Natural killer cell treated with Interleukin-12 subunit alpha and Interleukin-12 subunit beta and Interleukin-15 and Interleukin-18, amount 100 ng/mL, for 72 hours (primary cell): Measurements from ENCODE around the gene ZC3H18. TPM values are rescaled to one million over a fixed set of nuclear protein-coding genes. Genes with fewer than 3 reads are reported as not detected.
"Not testable (repeated sequence)": the region's sequence is repeated elsewhere in the genome, so short reads cannot be mapped to it uniquely, and the experiment has no call there.

ENCODE experiments used
- ATAC-seq, 2 donors: fragments of 150-1000 bp; cut with Tn5 transposase in 1 of 2; sonication (Bioruptor Pico), chemical (Tn5 transposase) in 1 of 2; 2 replicates each; pipeline ENCODE4 v1.10.0; 2021
- DNase-seq: peaks from one replicate; pipeline ENCODE4 v3.0.0; 2022; ENCODE audit warnings: low spot score
- H3K27ac Mint-ChIP-seq, 2 donors: 1 replicate in 1 of 2; 2 replicates in 1 of 2; pipeline ENCODE4 v1.8.0; 2022; ENCODE audit warnings: mixed read lengths in 2 of 2, mild to moderate bottlenecking in 1 of 2, moderate library complexity in 1 of 2
- H3K27me3 Mint-ChIP-seq, 2 donors: 1 replicate in 1 of 2; 2 replicates in 1 of 2; pipeline ENCODE4 v1.8.0; 2022; ENCODE audit warnings: mixed read lengths in 2 of 2
- H3K36me3 Mint-ChIP-seq: one replicate; pipeline ENCODE4 v1.8.0; 2022; ENCODE audit warnings: mixed read lengths
- H3K4me1 Mint-ChIP-seq, 2 donors: 1 replicate in 1 of 2; 2 replicates in 1 of 2; pipeline ENCODE4 v1.8.0; 2022; ENCODE audit warnings: low read depth in 2 of 2, mixed read lengths in 2 of 2, mild to moderate bottlenecking in 1 of 2
- H3K4me3 Mint-ChIP-seq: one replicate; pipeline ENCODE4 v1.8.0; 2022; ENCODE audit warnings: mixed read lengths
- H3K9me3 Mint-ChIP-seq: 2 replicates; pipeline ENCODE4 v1.8.0; 2022; ENCODE audit warnings: mixed read lengths
- total RNA-seq, 2 donors: library from RNA; stranded (reverse); gene quantifications; one replicate each; pipeline ENCODE4 v1.2.3, GENCODE V29; 2022

The ZC3H18 gene
- total RNA-seq, 2 donors from 2014 or later = 85.0 to 148 TPM

DNA sequence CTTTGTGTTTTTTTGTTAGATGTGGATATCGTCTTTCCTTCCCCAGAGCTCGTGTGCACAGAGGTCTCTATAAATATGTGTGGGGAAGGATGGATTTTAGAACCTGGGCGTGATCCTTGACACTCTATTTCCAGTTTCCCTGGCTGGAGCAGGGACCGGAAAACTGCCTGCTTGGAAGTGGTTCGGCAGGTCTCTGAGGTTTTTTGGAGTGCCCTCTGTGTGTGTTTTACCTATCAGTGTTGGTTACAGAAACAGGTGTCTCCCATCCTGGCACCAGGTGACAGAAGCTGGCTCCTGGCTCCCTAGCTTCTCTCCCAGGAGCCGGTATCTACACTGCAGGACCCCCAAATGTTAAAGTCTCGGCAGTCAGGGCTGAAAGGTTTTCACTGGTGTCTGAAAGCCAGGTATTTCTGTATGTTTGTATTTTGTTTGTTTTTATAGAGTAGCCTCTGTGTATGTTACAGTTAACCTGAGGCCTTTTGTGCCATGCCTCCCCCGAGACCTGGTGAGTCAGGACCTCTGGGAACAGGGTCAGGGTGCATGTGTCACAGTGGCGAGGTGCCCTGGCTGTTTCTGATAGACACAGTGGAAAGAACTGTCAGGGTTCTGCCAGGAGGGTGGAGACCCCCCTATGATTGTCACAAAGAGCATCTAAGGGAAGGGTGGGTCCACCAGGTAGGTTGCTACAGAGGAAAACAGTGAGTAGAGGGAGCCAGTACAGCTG, 31.3 kb downstream of the ZC3H18 start:
- DNase-seq (no peak), ATAC-seq (no peak)
- H3K9me3 Mint-ChIP-seq = no peaks in the 10 kb centered on the region
- no peak overlapping the region for H3K4me3 Mint-ChIP-seq
- H3K27me3 Mint-ChIP-seq = no peaks in the 10 kb centered on the region
- no peaks in the 10 kb centered on the region for H3K36me3 Mint-ChIP-seq
- no peak overlapping the region for H3K27ac Mint-ChIP-seq
- peaks cover 0 to 2% of the 10 kb centered on the region in 2 donors for H3K4me1 Mint-ChIP-seq

GRCh38 chr16:88602091-88602490, 31.9 kb downstream of the ZC3H18 start:
- no peaks in the 10 kb centered on the region for H3K27me3 Mint-ChIP-seq
- DNase-seq (no peak), ATAC-seq (no peak)
- H3K4me1 Mint-ChIP-seq = peaks cover 0 to 2% of the 10 kb centered on the region in 2 donors
- no peak overlapping the region for H3K27ac Mint-ChIP-seq
- no peak overlapping the region for H3K4me3 Mint-ChIP-seq
- no peaks in the 10 kb centered on the region for H3K9me3 Mint-ChIP-seq
- no peaks in the 10 kb centered on the region for H3K36me3 Mint-ChIP-seq

- ATAC-seq = no peak
- no peak overlapping the region for H3K4me3 Mint-ChIP-seq
- no peaks in the 10 kb centered on the region for H3K27me3 Mint-ChIP-seq
- no peak for DNase-seq
- peaks cover 0 to 8% of the 10 kb centered on the region in 2 donors for H3K4me1 Mint-ChIP-seq
- H3K36me3 Mint-ChIP-seq = peaks cover 7% of the 10 kb centered on the region
- no peak overlapping the region for H3K27ac Mint-ChIP-seq
- no peaks in the 10 kb centered on the region for H3K9me3 Mint-ChIP-seq
Measured at GRCh38 chr16:88605186-88606147, 35.3 kb downstream of the ZC3H18 start.

DNA sequence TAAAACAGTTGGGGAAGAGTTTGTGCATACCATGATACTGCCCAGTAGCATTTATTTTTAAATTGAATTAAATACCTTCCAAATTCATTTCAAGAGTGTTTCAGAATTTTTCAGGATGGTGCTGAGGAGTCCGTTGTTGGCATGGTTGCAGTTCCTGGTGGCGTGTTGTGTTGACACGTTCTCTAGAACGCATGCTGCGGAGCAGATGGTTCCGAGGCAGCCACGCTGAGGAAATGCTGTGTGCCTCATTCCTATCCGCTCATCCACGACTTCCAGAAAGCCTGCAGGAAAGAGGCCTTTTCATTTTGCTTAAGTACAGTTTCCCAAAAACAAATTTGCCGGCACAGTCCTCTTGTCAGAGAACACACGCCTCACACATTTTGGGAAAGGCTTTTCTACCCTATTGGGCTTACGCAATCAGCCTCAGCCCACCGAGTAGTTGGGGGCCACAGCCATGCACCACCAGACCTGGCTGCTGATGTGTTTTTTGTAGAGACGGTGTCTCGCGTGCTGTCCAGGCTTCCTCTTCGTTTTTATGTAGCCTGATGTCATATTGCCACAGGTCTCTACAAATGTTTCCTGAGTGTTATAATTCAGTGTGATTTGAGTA, 36.0 kb downstream of the ZC3H18 start:
- DNase-seq (no peak), ATAC-seq (no peak)
- Mint-ChIP-seq H3K36me3 (peaks cover 13% of the 10 kb centered on the region), H3K4me3 (no peak overlapping the region), H3K4me1 (peaks cover 0 to 12% of the 10 kb centered on the region in 2 donors), H3K9me3 (no peaks in the 10 kb centered on the region), H3K27me3 (no peaks in the 10 kb centered on the region), H3K27ac (no peak overlapping the region)

DNA sequence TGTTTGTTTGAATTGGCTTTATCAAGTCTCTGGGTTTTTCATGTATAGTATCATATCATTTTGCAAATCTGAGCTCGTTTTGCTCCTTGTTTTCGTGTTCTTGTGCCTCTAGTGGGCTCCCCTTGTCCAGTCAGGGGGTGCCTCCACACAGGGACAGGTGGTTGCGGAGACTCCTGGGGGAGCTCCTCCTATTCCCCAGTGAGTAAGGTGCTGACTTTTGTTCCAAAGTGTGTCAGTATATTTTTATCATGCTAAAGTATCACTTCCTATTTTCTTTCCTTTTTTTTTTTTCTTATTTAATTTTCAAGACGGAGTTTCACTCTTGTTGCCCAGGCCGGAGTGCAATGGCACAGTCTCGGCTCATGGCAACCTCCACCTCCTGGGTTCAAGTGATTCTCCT, 37.9 kb downstream of the ZC3H18 start:
- no peak for DNase-seq
- peaks cover 0 to 12% of the 10 kb centered on the region in 2 donors for H3K4me1 Mint-ChIP-seq
- H3K27ac Mint-ChIP-seq = no peak overlapping the region
- H3K4me3 Mint-ChIP-seq = no peak overlapping the region
- H3K27me3 Mint-ChIP-seq = no peaks in the 10 kb centered on the region
- H3K36me3 Mint-ChIP-seq = peaks cover 15% of the 10 kb centered on the region
- ATAC-seq = no peak
- no peaks in the 10 kb centered on the region for H3K9me3 Mint-ChIP-seq

GRCh38 chr16:88609426-88609825, 39.2 kb downstream of the ZC3H18 start:
- not testable (repeated sequence) for H3K27ac Mint-ChIP-seq, H3K9me3 Mint-ChIP-seq, H3K27me3 Mint-ChIP-seq, DNase-seq, ATAC-seq, H3K4me3 Mint-ChIP-seq
- peaks cover 21% of the 10 kb centered on the region for H3K36me3 Mint-ChIP-seq
- H3K4me1 Mint-ChIP-seq = peaks cover 5 to 20% of the 10 kb centered on the region in 2 donors

GRCh38 chr16:88610080-88610479, 39.9 kb downstream of the ZC3H18 start:
- no peak overlapping the region for H3K27ac Mint-ChIP-seq
- no peak for DNase-seq

GRCh38 chr16:88610909-88611812, 41.0 kb downstream of the ZC3H18 start:
- no peak for ATAC-seq
- Mint-ChIP-seq H3K36me3 (peaks cover 21% of the 10 kb centered on the region), H3K4me1 (peaks cover 5 to 22% of the 10 kb centered on the region in 2 donors), H3K27ac (no peak overlapping the region), H3K9me3 (no peaks in the 10 kb centered on the region), H3K4me3 (no peak overlapping the region), H3K27me3 (no peaks in the 10 kb centered on the region)
- DNase-seq = no peak

More at GRCh38 chr16:88610080-88610479, 39.9 kb downstream of the ZC3H18 start:
- H3K27me3 Mint-ChIP-seq = no peaks in the 10 kb centered on the region
- no peak for ATAC-seq
- no peaks in the 10 kb centered on the region for H3K9me3 Mint-ChIP-seq
- peaks cover 5 to 20% of the 10 kb centered on the region in 2 donors for H3K4me1 Mint-ChIP-seq
- peaks cover 21% of the 10 kb centered on the region for H3K36me3 Mint-ChIP-seq
- no peak overlapping the region for H3K4me3 Mint-ChIP-seq

GRCh38 chr16:88613293-88613692, 43.1 kb downstream of the ZC3H18 start:
- ATAC-seq = no peak
- no peaks in the 10 kb centered on the region for H3K9me3 Mint-ChIP-seq
- H3K27ac Mint-ChIP-seq = no peak overlapping the region
- no peak overlapping the region for H3K4me3 Mint-ChIP-seq
- no peaks in the 10 kb centered on the region for H3K27me3 Mint-ChIP-seq
- peaks cover 14% of the 10 kb centered on the region for H3K36me3 Mint-ChIP-seq
- H3K4me1 Mint-ChIP-seq = peaks cover 5 to 22% of the 10 kb centered on the region in 2 donors
- no peak for DNase-seq

- peaks cover 10 to 26% of the 10 kb centered on the region in 2 donors for H3K4me1 Mint-ChIP-seq
- H3K27ac Mint-ChIP-seq = peak overlapping the region in 1 of 2 donors; percentile 56
- DNase-seq (no peak), ATAC-seq (no peak)
- H3K36me3 Mint-ChIP-seq = peaks cover 14% of the 10 kb centered on the region
- H3K27me3 Mint-ChIP-seq = no peaks in the 10 kb centered on the region
- no peaks in the 10 kb centered on the region for H3K9me3 Mint-ChIP-seq
- H3K4me3 Mint-ChIP-seq = no peak overlapping the region
Measured at GRCh38 chr16:88613911-88614817, 44.0 kb downstream of the ZC3H18 start.

GRCh38 chr16:88614818-88615580, 44.8 kb downstream of the ZC3H18 start:
- no peaks in the 10 kb centered on the region for H3K9me3 Mint-ChIP-seq
- H3K27ac Mint-ChIP-seq = no peak overlapping the region
- no peak for DNase-seq
- ATAC-seq = no peak
- peaks cover 19 to 34% of the 10 kb centered on the region in 2 donors for H3K4me1 Mint-ChIP-seq
- peaks cover 14% of the 10 kb centered on the region for H3K36me3 Mint-ChIP-seq
- no peak overlapping the region for H3K4me3 Mint-ChIP-seq
- no peaks in the 10 kb centered on the region for H3K27me3 Mint-ChIP-seq

DNA sequence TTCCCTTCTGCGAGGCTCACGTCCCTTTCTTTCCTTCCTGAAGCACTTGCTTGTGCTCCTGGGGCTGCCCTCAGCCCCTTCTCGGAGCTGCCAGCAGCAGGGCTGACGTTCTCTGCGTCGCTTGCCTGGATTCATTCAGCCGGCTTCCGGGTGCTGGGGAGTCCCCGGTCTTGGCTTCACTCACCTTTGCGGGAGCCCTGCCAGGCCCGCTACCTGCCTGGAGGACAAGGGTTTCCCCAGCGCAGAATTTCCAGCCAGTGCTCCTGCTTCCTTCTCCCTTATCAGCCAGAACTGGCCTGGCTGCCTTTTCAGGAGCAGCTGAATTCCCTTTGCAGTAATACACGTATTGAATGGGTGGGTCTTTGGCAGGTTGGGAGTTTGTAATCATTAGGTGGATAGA, 46.1 kb downstream of the ZC3H18 start:
- ATAC-seq = no peak
- Mint-ChIP-seq H3K4me1 (peaks cover 26 to 39% of the 10 kb centered on the region in 2 donors), H3K36me3 (peaks cover 8% of the 10 kb centered on the region), H3K9me3 (no peaks in the 10 kb centered on the region), H3K27ac (no peak overlapping the region), H3K4me3 (no peak overlapping the region), H3K27me3 (no peaks in the 10 kb centered on the region)
- DNase-seq = no peak
